ENCODE results near the gene CCNG2.

DNA sequence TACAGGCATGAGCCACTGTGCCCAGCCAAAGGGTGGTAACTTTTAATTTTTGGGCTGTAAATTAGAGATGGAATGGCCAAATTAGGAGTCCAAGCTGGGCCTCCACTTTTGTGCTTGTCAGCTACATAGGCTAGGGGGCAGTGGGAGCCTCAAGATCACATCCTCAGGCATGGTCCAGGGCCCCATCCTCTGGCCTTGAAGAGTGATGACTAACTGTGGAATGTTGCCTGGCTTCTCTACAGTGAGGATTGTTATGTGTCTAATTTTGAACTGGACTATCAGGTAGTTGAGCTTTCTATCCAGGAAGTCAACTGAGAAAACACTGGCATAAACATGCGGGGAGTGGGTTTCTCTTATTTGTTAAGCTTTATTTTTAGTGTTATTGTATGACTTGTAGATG is 33.0 kb downstream of the CCNG2 start:
- TF ChIP-seq, protein P1, sequence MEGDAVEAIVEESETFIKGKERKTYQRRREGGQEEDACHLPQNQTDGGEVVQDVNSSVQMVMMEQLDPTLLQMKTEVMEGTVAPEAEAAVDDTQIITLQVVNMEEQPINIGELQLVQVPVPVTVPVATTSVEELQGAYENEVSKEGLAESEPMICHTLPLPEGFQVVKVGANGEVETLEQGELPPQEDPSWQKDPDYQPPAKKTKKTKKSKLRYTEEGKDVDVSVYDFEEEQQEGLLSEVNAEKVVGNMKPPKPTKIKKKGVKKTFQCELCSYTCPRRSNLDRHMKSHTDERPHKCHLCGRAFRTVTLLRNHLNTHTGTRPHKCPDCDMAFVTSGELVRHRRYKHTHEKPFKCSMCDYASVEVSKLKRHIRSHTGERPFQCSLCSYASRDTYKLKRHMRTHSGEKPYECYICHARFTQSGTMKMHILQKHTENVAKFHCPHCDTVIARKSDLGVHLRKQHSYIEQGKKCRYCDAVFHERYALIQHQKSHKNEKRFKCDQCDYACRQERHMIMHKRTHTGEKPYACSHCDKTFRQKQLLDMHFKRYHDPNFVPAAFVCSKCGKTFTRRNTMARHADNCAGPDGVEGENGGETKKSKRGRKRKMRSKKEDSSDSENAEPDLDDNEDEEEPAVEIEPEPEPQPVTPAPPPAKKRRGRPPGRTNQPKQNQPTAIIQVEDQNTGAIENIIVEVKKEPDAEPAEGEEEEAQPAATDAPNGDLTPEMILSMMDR (IDR thresholded peaks at IDR 0.05; ENCODE audit: insufficient read depth, low read length, poor library complexity, severe bottlenecking): no peak
- TF ChIP-seq EZH2phosphoT487 (conservative IDR thresholded peaks at IDR 0.05; ENCODE audit: low read length): no peak
